ENCODE data around the gene SPTLC2. TPM values are rescaled to one million over a fixed set of nuclear protein-coding genes. Genes with fewer than 3 reads are reported as not detected.

Gene SPTLC2
- total RNA-seq, 1 experiment from 2014 or later = 44.7 TPM

GRCh38 chr14:77623201-77623600 lies 6.8 kb upstream of the SPTLC2 start:
- H2AFZ ChIP-seq (ENCODE audit: low read depth, low read length, poor library complexity, severe bottlenecking) = no peak overlapping the region
- intact Hi-C loops (cut with micrococcal nuclease) = no loop called here

DNA sequence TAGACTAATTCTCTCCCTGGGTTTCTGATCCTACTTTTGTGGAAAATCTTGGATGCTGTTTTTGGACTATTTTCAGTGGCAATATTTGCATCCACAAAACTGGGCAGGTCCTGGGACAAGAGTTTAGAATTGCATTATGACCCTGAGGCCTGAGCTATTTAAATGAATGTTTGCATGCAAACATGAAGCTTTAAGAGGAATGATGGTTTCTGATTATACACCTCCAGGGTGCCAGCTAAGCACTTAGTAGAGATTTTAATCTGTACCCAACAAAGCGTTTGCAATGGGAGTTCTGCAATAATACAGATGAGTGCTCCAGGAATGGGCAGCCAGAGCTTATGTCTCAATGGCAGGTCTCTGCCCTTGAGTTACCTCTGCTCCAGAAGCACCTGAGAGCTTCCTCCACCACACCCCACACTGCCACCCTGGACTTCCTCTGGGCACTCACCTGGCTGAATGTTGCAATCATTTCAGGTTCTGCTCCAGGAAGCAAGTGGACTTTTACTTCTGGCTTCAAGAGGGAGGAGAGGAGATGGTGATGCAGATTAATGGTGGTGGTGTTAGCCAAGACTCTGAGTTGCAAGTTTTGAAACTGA lies 6.0 kb upstream of the SPTLC2 start:
- H4K20me1 ChIP-seq (ENCODE audit: insufficient read depth) = no peaks in the 10 kb centered on the region
- no TSS peak for BruUV-seq (replicated peaks)
- no peaks in the 10 kb centered on the region for H3K9me2 ChIP-seq (ENCODE audit: insufficient read depth)
- TF ChIP-seq, protein P1, sequence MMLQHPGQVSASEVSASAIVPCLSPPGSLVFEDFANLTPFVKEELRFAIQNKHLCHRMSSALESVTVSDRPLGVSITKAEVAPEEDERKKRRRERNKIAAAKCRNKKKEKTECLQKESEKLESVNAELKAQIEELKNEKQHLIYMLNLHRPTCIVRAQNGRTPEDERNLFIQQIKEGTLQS (IDR thresholded peaks at IDR 0.05) = no peak
- peak; percentile 9; the same call in 1 of the 2 replicates for TF ChIP-seq MAX (IDR thresholded peaks at IDR 0.05)
- no peak for TF ChIP-seq EZH2phosphoT487 (IDR thresholded peaks at IDR 0.05; ENCODE audit: borderline replicate concordance)
- TF ChIP-seq EZH2 (IDR thresholded peaks at IDR 0.05) = no peak
- peak; percentile 87 for TF ChIP-seq CEBPB (IDR thresholded peaks at IDR 0.05; ENCODE audit: low read depth)
- peak; percentile 32; the same call in 1 of the 2 replicates for TF ChIP-seq SP1 (IDR thresholded peaks at IDR 0.05; ENCODE audit: low read depth)
- TF ChIP-seq TCF7L2 (IDR thresholded peaks at IDR 0.05; ENCODE audit: borderline replicate concordance, extremely low read depth, insufficient read depth, insufficient read length) = no peak
- no peak overlapping the region for H3K4me3 ChIP-seq (replicated peaks in 1 of 2; ENCODE audit: low read depth in 1 of 2, low read length in 2 of 2)
- peaks cover 0 to 8% of the 10 kb centered on the region in 2 experiments; a peak in 2 of 4 replicates for H3K4me1 ChIP-seq (ENCODE audit: control insufficient read depth in 1 of 2, insufficient read depth in 2 of 2, low read length in 2 of 2)
- RAD21 ChIA-PET (ENCODE audit: low non-redundant PET in 1 of 2, low total read pairs in 2 of 2, uncharacterized antibody in 2 of 2, unreplicated experiment in 2 of 2) = no interaction called here
- H3K9me3 ChIP-seq (ENCODE audit: control insufficient read depth in 1 of 2, insufficient read depth in 1 of 2, low read depth in 1 of 2, low read length in 2 of 2) = no peaks in the 10 kb centered on the region
- no peak overlapping the region for H3K27ac ChIP-seq (ENCODE audit: low read depth, low read length)
- POLR2A ChIA-PET = no interaction called here
- no peak overlapping the region for H3K9ac ChIP-seq (ENCODE audit: low read length)
- no peak overlapping the region for H2AFZ ChIP-seq (ENCODE audit: low read depth, low read length, poor library complexity, severe bottlenecking)
- intact Hi-C loops (cut with micrococcal nuclease) = no loop called here
- CTCF ChIA-PET = interaction anchor here (0.7 kb wide), 1 partner anchor 18 kb away, joined by 3 read pairs; no protein-coding TSS in a partner anchor
- H3K36me3 ChIP-seq (ENCODE audit: control insufficient read depth in 1 of 2, insufficient read depth in 2 of 2, low read length in 2 of 2) = no peaks in the 10 kb centered on the region
- ATAC-seq = no peak
- H3K79me2 ChIP-seq (ENCODE audit: insufficient read depth, low read length) = no peaks in the 10 kb centered on the region
- DNase-seq (ENCODE audit: low read depth, low spot score) = no peak
- no peaks in the 10 kb centered on the region for H3K27me3 ChIP-seq (ENCODE audit: insufficient read depth, low read length)
- no peak overlapping the region for H3K4me2 ChIP-seq (ENCODE audit: low read length)

More at GRCh38 chr14:77623201-77623600, 6.8 kb upstream of the SPTLC2 start:
- Histone ChIP-seq H3K9me3 (ENCODE audit: control insufficient read depth in 1 of 2, insufficient read depth in 1 of 2, low read depth in 1 of 2, low read length in 2 of 2) (no peaks in the 10 kb centered on the region), H4K20me1 (ENCODE audit: insufficient read depth) (no peaks in the 10 kb centered on the region), H3K36me3 (ENCODE audit: control insufficient read depth in 1 of 2, insufficient read depth in 2 of 2, low read length in 2 of 2) (no peaks in the 10 kb centered on the region), H3K4me3 (replicated peaks in 1 of 2; ENCODE audit: low read depth in 1 of 2, low read length in 2 of 2) (no peak overlapping the region), H3K4me2 (ENCODE audit: low read length) (no peak overlapping the region), H3K9ac (ENCODE audit: low read length) (no peak overlapping the region), H3K9me2 (ENCODE audit: insufficient read depth) (no peaks in the 10 kb centered on the region), H3K79me2 (ENCODE audit: insufficient read depth, low read length) (no peaks in the 10 kb centered on the region), H3K27ac (ENCODE audit: low read depth, low read length) (no peak overlapping the region), H3K27me3 (ENCODE audit: insufficient read depth, low read length) (no peaks in the 10 kb centered on the region), H3K4me1 (ENCODE audit: control insufficient read depth in 1 of 2, insufficient read depth in 2 of 2, low read length in 2 of 2) (peaks cover 0 to 6% of the 10 kb centered on the region in 2 experiments; a peak in 1 of 4 replicates)
- no peak for TF ChIP-seq POLR2AphosphoS5 (IDR thresholded peaks at IDR 0.05; ENCODE audit: low read depth, low read length)
- TF ChIP-seq CBX3 (IDR thresholded peaks at IDR 0.05; ENCODE audit: low read depth) = no peak
- POLR2A ChIA-PET = no interaction called here
- CTCF ChIA-PET = no interaction called here
- RAD21 ChIA-PET (ENCODE audit: low non-redundant PET in 1 of 2, low total read pairs in 2 of 2, uncharacterized antibody in 2 of 2, unreplicated experiment in 2 of 2) = no interaction called here
- ATAC-seq (peak; percentile 30; the same call in 1 of the 2 replicates), DNase-seq (ENCODE audit: low read depth, low spot score) (no peak)
- no TSS peak for BruUV-seq (replicated peaks)
